DMS153 treated with DMSO at 0.1 percent for 48 hours (cell line): ENCODE data around the gene REC8.

ENCODE experiments used
- DNase-seq: peaks from one replicate; lab custom pipeline; 2025; ENCODE audit not compliant: unreplicated experiment; lab: John Stamatoyannopoulos, UW

REC8 gene

DNA sequence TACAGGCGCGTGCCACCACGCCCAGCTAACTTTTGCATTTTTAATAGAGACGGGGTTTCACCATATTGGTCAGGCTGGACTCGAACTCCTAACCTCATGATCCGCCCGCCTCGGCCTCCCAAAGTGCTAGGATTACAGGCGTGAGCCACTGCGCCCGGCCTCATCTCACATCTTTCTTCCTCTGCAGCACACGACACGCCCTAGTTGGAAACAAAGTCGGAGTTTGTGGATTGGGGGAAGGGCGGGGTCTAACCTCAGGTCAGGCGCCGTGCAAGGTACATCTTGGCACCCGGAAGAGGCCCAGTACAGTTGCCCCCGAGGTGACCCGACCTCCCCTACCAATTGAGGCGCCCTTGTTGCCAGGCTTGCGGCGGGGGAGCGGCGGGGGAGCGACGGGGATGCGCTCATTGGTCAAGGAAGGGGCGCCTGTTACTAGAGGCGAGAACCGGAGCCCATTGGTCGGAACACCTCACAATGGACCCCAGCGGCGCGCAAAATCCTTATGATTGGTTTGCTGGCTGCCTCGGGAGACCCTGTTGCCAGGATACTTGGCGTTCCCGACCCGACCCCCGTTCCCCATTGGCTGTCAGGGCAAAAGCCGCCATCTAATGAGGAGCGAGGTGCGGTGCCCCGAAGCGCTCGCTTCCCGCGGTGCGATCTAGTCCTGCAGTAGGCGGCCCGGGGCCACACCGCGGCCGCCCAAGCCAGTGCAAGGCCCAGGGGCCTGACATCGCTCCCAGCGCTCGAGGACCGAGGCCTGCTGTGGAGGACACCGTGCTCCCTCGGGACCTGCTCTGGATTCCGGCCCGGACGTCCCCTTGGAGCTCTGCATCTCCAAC, at the start of gene REC8:
TSS of gene REC8 (plus strand) at position 659 of the 839 bp plus-strand sequence. CDS start 473 bp downstream, outside the sequence.
- DNase-seq = peak; percentile 82

GRCh38 chr14:24122416-24122815, 49.5 kb upstream of the REC8 start:
- no peak for DNase-seq

GRCh38 chr14:24122898-24123297, 49.0 kb upstream of the REC8 start:
- no peak for DNase-seq

DNA sequence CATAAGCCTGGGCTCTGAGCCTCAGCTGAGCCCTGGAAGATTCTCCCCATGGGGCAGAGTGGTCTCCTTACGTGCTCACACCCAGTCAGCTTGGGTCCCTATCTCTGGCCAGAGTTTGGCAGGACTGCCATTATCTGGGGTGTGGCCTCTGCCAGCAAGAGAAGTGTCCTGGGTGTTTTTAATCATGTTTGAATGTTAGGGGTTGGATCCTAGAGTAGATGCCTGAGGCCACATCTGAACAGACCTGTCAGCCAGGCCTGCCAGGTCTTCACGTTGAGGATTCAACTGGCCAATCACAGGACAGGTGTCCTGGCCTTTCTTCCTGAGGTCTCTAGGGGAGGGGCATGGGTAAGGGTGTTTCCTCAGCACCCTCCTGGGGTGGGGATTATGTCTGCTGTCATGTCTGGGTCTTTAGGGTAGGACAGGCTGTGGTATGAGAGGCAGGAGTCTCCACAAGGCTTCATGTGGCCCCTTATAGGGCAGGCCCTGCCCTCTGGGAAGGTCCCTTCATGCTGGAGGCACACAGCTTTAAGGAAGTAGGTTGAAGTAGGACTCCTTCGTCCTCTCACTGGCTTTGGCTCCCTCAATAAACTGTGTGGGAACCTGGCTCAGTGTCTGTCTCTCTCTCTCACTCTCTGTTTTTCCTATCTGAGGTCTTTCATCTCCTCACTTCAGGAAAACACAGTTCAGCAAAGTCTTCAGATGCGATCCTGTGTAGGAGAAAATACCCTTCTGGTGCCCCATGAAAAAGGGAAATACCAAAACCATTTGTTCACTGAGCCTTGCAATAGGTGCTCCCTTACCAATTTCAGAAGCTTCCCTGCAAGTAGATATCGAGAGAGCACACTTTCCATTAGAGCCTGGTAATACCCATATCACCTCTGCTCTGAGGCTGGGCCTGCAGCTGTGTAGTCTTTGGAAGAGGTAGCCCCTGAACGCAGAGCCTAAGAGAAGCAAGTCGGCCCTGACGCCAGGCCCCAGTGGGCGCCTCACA, 48.2 kb upstream of the REC8 start:
- DNase-seq = no peak

DNA sequence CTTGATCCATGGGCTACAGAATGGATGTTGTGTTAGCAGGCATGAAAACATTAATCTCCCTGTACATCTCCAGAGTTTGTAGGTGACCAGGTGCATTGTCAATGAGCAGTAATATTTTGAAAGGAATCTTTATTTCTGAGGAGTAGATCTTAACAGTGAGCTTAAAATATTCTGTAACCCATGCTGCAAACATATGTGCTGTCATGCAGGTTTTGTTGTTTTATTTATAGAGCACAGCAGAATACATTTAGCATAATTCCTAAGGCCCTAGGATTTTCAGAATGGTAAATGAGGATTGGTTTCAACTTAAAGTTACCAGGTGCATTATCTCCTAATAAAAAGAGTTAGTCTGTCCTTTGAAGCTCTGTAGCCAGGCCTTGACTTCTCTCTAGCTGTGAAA, 44.9 kb upstream of the REC8 start:
- DNase-seq = no peak

GRCh38 chr14:24127673-24128072, 44.2 kb upstream of the REC8 start:
- DNase-seq = no peak

DNA sequence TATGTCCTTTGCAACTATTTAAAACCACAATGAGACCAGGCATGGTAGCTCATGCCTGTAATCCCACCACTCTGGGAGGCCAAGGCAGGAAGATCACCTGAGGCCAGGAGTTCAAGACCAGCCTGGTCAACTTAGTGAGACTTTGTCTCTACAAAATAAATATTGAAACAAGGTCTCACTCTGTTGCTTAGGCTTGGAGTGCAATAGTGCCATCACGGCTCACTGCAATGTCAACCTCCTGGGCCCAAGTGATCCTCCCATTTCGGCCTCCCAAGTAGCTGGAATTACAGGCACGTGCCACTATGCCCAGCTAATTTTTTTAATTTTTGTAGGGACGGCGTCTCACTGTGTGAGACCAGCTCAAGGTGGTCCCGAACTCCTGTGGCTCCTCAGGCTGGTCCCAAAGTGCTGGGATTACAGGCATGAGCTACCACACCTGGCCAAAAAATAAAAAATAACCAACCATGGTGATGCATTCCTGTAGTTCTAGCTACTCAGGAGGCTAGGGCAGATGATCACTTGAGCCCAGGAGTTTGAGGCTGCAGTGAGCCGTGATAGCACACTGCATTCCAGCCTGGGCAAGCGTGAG, 42.4 kb upstream of the REC8 start:
- DNase-seq = no peak

DNA sequence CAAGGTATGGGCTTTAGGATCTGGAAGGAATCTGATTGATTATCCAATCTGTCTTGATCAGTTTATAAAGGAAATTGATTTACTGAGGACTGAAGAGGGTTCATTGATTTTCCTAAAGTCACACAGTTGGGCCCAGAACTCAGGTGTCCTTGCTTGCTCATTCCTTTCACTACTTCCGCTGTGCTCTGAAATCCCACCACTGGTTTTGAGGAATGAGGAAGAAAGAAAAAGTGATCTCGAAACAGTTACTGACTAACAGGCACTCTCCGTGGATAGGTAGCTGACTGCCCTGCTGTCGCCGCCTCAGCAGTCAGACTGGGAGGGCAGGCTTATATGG, 41.5 kb upstream of the REC8 start, which contains the start of gene FITM1:
TSS of gene FITM1 (plus strand) at position 280 of the 337 bp plus-strand sequence. CDS start 905 bp downstream, outside the sequence.
- DNase-seq = no peak

GRCh38 chr14:24130717-24131548, 40.9 kb upstream of the REC8 start:
- DNase-seq = no peak

GRCh38 chr14:24131549-24131966, 40.3 kb upstream of the REC8 start:
- no peak for DNase-seq

DNA sequence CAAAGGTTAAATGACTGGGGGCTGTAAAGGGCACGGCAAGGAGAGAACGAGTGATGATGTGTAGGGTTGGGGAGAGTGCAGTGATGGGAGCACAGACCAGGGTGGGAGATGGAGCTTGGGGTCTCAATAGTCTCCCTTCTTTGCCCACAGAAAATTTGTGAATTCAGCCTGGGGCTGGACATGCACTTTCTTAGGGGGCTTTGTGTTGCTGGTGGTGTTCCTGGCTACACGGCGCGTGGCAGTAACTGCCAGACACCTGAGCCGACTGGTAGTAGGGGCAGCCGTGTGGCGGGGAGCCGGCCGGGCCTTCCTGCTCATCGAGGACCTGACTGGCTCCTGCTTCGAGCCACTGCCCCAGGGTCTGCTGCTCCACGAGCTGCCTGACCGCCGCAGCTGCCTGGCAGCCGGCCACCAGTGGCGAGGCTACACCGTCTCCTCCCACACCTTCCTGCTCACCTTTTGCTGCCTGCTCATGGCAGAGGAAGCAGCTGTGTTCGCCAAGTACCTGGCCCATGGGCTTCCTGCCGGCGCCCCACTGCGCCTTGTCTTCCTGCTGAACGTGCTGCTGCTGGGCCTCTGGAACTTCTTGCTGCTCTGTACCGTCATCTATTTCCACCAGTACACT, 39.7 kb upstream of the REC8 start:
- DNase-seq = peak; percentile 62

DNA sequence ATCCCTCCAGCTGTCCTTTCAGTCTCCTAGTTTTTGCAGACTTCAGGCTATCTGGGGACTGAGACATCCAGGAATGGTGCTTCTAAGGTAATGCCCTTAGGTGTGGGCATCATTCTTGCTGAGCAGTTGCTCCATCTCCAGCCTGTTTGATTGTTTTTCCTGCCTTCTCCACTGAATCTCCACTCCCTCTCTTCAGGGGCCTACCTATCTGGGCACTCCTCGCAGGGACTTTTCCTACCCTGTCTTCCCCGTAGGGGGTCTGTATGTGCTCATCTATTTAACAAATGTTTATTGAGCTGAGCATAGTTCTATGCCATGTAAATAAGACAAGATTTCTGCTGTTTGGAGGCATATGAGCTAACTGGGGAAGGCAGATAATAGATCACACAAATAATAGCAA, 38.9 kb upstream of the REC8 start:
- no peak for DNase-seq

DNA sequence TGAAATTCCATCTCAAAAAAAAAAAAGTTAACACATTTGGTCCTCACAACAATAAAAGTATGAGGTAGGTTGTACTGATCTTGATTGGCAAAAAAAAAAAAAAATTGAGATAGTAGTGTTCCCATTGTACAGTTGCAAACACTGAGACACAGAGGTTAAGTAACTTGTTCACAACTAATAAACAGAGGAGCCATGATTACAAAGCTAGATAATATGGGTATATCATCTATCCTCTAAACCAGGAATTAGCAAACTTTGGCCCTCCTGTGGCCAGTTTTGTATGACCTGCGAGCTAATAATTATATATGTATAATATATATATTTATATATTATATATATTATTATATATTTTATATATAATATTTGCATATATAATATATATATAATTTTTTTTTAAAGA, 38.1 kb upstream of the REC8 start:
- no peak for DNase-seq

DNA sequence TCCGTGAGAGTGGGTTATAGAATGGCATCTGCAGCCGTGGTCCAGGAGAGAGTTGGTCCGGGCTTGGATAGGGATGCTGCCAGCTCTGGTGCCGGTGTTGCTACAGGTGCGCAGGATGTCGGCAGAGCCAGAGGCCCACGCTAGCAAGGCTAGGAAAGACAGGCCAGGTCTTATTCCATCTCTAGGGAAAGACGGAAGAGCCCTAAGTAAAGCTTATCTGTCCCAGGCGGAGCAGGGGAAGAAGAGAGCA, 36.4 kb upstream of the REC8 start:
- no peak for DNase-seq

DNA sequence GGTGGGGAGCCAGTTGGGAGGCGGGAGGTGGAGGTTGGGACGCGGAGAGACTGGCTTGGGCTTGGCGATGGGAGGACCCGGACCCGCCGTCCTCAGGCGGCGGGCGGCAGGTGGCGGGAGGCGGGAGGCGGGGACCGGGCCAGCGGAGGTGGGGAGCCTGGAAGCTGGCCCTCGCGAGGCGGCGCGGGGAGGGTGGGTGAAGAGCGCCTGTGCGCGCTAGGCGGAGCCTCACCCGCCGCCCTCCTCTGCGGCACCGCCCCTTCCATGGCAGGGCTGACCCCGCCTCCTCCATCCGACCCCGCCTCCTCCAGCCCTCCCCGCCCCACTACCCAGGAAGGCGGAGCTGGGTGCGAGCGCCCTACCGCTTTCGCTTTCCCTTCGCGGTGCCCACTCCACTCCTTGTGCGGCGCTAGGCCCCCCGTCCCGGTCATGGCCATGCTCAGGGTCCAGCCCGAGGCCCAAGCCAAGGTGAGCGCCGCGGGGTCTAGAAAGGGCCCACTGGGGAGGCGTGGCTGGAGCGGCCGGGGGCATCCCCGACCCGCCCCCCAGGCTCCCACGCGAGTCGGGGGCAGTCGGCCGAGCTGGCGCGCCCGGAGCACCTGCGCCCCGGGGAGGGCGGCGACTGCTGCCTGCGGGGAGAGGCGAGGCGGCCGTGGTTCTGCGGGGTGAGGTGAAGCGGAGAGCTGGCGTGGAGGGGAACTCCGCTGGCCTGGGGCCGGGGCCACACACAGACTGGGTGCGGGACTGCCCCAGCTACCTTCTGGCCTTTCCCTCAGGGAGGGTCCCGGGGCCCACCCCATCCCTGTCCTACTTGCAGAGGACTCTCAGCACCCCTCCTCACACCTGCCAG, 35.8 kb upstream of the REC8 start, which contains the start of gene PSME1:
TSS of gene PSME1 (plus strand) at position 361 of the 850 bp plus-strand sequence. CDS start at position 430, 69 bp downstream.
- DNase-seq = peak; percentile 92

DNA sequence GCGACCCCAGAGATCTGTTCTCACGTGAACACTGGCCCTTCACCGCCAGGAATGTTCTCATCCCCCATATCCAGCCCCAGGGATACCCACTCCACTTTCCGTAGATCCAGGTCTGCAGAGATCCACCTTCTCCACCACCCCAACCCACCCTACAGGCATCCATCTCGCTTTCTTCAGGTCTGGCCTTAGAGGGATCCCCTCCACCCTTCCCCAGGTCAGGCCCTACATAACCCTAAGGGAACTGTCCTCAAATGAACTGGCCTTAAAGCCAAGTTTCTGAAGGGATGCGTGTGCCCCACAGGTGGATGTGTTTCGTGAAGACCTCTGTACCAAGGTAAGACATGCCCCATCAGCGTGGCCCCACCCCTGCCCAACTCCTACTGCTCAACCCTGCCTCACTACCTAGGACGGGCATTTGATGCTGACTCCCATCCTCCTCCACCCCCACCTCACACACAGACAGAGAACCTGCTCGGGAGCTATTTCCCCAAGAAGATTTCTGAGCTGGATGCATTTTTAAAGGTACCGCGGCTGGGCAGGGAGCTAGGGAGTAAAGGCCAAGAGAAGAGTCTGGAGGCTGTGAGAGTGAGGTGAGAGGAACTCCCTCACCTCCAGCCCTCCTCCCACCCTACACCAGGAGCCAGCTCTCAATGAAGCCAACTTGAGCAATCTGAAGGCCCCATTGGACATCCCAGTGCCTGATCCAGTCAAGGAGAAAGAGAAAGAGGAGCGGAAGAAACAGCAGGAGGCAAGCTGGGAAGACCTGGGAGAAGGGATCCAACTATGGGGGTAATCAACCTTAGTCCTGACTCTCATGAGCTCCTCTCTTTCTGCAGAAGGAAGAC, 35.0 kb upstream of the REC8 start:
- no peak for DNase-seq

DNA sequence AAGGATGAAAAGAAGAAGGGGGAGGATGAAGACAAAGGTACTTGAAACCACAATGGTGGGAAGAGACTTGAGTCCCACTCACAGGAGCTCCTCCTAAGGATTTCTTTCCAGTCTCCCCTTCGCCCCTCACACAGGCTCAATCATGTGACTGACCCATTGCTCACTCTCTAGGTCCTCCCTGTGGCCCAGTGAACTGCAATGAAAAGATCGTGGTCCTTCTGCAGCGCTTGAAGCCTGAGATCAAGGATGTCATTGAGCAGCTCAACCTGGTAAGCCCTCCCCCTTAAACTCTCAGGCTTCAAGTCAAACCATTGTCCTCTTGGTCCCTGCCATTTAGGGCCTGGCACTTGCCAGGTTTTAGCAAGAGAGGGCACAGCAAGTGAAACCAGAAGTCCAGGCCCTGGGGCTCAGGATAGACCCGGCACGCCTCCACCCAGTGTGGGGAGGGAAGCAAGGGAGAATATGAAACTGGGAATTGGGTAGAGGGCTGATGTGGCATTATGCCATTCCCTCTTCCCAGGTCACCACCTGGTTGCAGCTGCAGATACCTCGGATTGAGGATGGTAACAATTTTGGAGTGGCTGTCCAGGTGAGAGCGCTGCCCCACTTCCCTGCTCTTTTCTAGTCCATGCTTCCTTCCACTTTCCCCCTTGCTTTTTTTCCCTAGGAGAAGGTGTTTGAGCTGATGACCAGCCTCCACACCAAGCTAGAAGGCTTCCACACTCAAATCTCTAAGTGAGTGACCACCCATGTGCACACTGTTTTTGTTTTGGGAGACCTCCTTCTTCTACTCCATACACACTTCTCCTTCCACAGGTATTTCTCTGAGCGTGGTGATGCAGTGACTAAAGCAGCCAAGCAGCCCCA, 34.1 kb upstream of the REC8 start:
- no peak for DNase-seq
